HG03095 (cell line): ENCODE data around the gene SULT4A1.

ENCODE experiments used
- ATAC-seq: cut with Tn5 transposase; IDR thresholded peaks from one replicate; pipeline ENCODE4 v1.9.1; 2021; ENCODE audit warnings: moderate library complexity; ENCODE audit not compliant: unreplicated experiment

The SULT4A1 gene

DNA sequence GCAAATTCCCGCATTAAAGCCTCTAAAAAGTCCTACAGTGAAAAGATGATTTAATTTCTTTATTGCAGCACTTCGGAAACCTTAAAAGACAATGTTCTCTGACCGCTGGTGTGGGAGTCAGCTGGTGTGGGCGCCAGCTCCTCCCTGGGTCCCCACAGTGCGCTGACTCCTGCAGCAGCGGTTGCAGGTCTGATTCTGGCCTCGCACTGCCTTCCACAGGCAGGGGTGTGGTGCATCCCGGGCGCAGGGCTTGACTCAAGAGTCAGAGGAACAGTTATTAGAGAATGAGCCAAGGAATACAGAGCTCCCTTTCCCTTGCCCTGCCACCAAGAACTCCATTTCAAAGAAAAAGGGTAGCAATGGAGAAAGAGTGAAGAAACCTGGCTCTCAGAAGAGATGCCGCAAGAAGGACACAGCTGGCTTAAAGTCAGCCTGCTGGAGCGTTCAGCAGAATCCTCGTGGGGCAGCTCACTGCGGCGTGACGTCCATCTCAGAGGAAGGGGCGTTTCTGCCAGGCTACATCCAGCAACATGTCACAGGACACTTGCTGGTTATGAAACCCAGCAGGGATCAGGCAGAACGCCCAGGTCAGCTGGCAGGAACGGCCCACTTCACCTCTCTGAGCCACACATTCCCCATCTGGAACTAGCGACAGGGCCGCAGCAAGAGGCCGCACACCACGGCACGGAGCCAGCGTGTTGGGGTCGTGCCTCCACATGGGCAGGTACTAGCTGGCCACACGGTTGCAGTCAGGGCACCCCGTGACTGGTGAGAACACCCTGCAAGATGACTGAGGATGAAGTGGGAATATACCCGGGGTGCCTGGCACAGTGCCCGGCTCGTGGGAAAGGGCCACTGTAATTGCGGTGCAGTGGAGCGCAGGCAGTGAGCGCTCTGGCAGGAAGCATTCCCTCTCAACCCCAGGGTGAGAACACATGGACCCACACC, 32.1 kb downstream of the SULT4A1 start:
- ATAC-seq: no peak

DNA sequence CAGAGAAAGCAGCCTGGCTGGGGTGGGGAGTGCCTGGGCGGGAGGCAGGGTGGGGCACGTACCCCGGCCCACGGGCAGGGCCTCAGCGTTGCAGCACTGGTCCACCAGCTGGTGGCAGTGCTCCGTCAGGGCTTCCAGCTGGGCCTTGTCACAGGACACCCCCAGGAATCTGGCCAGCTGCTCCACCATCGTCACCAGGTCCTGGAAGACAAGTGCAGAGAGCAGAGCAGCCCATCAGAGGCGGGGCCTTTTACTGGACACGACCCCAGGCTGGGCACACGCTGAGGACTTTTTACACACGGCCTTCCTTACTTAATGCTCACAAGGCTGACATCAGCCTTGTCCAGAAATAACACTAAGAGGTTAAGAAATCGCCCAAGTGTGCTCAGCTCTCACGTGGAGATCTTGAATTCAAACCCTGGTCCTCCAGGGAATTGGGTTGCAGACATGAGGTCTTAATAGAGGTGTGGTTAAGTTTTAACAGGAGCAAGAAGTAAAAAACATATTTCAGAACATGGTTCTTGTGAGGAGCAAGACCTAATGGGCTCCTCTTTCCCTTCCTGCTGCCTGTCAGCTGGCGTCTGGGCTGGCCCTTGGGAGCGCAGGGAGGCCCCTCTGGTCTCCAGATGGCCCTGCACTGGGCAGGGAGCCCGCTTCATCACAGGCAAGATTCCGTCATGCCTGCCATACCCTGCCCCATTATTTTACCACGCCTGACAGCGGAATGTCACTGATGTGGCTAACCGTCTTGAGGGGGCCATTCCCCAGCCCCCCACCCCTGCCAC, 33.1 kb downstream of the SULT4A1 start:
- ATAC-seq: no peak

DNA sequence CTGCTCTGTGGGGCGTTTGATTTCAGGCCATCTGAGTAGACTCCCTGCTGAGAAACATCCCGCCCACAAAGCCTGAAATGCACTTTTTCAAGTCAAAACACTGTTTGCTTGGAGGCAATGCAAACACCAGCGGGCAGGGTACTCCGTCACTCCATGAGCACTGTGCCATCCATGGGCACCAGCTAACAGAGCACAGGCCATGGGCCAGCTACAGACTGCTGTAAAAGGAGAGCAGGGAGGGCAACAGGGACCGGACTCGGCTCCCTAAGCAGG, 33.7 kb downstream of the SULT4A1 start:
- no peak for ATAC-seq

DNA sequence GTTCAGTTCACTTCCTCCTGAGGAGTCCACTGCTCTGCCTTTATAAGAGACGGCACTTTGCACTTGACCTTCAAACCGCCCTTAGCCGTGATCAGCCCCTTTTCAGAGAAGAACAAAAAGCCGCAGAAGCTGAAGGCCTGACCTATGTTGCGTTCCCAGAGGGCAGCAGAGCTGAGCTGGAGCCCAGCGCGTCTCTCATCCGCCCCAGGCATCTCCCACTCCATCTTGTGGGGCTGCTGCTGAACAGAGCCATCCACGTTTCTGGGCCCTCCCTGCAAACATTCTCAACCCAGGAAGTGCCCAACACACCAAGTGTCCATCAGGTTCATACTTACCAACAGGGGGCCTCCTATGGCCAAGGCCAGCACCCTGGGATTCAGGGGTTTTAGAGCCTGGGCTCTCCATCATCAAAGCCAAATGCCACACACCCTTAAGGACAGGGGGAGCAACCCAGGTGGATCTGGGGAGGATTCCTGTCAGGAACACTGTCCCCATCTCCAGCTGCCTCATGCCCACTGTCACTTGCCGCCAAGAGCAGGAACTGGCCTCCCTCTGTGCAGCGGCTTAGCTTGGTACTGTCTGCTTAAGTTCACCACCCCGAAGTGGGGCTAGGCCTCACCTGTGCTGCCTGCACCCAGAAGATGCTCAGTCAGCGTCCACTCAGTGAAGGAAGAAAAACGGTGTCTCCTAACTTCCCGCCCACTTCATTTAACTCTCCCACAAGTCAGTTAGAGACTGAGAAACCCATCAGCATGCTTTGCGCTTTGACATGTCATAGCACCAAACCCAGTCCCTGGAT, 34.2 kb downstream of the SULT4A1 start:
- ATAC-seq: no peak

DNA sequence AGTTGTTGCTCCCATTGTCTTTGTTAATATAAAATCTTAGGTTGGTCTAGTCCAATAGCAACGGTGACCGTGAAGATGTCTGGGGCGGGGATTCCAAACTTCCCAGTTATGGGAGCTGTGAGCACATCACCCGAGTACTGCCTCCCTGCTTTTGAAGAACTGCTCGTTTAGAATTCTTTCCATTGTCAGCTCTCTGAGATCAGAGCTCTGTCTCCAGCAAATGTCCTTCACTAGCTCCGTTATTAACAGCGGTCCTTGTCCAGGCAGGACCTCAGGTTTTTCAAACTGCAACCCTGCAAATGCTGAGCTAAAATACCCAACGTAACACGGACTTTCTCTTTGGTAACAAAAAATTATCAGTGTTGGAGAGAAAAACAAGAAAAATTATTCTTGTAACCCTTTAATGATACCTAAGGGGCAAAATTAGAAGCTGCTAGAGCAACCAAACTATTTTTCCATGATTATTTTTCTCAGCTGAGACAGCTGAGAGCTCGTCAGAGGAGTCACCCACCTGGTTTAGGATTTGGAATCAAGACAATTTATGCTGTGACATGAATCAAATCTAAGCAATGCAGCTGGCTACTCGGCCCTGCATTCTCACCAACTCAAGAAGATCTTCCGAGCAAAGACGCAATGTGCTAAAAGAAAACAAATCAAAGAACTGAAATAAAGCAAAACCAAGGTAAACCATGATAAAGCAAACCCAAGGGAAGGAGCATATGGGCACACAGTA, 35.1 kb downstream of the SULT4A1 start:
- ATAC-seq: no peak

DNA sequence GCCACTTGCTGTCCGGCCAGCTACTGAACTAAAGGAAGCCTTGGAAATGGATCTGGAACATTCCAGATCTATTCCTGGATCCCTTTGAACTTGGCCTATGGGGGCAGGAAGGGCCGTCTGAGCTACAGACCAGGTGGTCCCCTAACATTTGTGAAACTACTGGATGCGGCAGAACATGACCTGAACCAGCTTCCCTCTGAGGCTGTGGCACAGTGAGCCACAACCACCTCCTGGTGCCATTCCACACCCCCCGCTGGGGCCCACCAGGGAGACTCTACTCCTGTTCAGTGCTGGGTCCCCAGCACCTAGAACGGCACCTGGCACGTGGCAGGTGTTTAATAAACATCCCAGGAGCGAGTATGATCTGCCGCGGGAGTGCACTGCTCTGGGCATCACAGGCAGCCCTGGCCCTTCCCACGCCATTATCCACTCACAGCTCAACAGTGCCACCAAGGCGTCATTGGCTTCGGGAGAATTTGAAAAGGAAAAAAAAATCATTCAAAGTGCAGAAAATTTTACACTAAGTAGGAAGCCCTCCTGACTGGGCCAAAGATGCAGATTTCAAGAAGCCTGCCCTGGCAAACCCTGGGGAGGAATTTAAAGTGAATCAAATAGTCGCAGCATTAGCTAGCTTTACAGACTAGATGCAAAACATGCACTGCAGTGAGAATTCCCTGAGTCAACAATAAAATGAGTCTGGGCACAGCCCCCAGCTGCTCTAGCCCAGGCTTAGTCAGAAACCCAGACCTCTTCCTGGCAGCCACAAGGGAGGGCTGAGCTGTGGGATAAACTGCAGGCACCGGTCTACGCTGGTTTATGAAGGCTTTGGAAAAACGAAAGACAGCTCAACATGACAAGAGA, 35.9 kb downstream of the SULT4A1 start:
- ATAC-seq: no peak

DNA sequence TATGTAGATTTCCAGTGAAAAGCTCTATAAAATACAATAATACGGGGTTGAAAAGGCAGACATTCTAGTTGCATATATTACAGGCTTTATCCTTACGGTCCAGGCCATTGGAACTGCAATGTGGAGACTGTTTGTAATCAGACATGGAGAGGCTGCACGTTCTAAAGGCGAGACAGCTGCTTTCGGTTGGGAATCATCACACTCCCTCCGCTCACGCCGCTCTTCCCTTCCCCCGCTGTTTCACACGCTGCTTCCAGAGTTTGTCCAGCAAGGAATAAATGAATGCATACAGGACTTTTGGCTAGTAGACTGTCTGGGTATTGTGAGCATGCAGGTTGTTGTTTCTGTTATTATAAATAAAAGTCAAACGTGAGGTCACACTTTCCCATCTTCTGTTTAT, 36.7 kb downstream of the SULT4A1 start:
- ATAC-seq: no peak

DNA sequence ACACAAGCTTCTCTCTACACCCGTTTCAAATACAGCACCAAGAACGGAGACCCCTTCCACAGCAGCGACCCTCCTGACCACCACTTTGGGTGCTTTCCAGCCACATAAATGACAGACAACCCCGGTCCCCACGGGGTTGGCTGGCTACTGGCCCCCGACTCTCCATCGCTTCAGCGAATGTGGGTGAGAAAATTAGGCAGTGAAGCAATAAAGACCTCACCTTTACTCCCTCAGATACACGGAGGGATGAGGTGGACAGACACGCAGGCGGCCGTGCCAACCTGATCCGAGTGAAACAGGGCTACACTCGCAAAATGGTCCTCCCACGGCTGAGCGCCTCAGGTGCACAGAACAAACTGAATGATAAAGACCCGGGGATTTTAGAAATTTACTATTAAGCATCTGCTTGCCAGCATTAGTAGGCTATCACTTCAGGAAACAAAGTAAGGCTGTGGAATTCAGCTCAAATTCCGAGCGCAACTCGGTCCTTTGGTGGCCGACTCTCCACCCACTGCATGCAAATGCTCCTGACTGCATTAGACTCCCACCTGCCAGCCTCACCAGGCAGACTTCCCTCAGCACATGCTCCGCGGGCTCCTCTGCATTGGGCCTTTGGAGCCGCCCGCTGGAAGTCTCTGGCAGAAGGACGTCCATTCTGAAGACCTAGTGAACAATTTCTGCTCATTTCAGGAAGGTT, 37.4 kb downstream of the SULT4A1 start:
- ATAC-seq: no peak

DNA sequence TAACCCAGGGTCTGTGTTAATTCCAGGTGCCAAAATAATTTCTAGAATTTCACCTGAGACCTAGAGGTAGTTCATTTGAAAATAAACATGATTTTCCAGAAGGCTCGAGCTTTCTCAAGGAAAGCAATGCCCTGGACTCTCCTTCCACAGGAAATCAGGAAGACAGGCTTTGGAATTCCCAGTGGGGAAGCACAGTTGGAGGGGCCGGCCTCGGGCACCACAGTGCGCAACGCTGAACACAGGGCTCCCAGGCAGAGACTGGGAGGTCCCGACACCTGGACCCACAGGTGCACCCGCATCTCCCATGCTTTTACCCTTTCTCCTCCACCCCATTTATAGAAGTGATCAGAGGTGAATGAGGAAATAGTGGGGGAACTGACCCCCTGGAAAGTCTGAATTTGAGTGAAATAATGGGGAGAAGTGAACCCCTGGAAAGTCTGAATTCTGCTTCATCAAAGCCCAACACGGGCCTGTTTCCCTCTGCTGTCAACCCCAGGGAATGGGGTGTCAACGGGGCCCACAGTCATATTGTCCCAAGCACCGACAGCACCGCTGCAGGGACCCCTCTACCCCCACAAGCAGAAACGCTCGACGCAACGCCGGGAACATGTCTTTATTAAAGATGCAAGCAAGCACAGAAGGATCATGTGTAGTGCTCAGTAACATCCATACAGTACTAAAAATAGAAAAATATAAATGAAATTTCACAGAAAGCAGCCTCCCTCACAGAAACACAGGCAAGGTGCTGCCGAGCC, 38.2 kb downstream of the SULT4A1 start:
- ATAC-seq: no peak

DNA sequence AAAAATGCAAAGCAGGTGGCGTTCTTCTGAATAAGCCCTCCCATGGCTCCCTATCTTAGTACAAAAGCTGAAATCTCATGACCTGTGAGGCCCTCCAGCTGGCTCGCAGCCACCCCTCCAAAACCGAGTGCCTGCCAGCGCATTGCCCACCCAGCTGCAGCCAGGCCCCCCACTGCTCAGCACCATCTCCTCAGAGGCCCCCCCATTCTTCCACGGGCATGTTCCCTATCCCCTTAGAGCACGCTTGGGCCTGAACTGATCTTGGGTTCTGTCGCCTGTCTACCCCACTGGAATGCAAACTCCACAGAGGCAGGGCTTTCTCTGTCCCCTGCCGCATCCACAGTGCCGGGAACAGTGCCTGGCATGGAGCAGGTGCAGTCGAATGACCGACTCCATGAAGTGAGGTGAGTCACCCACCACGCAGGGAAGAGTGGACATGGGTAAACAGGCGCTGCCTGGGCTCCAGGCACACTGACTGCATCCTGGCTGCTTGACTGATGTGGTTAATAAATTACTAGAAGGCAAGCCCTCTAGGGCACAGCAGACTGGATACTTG, 38.9 kb downstream of the SULT4A1 start:
- ATAC-seq: no peak

DNA sequence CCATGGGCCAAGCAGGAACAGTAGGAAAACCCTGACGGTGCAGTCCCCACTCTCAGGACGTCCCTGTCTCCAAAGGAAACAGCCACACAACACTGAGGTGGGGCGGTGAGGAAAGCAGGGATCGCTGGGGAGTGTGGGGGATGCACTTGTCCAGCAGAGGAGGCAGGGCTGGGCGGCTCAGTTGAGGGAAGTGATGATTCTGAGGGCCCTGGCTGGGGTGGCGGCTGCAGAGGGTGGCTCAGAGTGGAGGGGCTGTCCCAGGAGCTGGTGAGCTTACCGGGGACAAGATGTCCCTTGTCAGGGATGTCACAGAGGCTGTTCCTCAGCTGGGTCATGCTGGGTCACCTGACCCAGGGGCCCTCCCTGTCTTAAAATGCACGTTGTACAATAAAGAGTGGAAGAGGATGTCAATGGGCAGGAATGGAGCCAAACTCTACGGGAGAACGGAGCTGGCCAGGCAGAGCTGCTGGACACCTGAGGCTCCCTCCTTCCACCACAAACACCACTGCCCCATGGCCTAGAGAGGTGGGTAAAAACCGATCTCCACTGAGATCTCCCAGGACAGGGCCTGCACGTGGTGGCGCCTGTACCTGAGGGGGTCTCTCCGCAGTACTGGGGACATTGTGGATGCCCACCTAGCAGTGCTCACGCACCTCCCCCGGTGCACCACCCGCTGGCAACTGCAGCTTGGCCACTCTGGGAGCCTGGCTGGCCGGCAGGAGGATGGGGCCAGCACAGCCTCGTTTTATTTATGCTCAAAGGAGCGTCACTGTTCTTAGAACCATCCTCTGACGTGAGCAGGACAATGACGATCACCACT, 40.5 kb downstream of the SULT4A1 start:
- no peak for ATAC-seq

DNA sequence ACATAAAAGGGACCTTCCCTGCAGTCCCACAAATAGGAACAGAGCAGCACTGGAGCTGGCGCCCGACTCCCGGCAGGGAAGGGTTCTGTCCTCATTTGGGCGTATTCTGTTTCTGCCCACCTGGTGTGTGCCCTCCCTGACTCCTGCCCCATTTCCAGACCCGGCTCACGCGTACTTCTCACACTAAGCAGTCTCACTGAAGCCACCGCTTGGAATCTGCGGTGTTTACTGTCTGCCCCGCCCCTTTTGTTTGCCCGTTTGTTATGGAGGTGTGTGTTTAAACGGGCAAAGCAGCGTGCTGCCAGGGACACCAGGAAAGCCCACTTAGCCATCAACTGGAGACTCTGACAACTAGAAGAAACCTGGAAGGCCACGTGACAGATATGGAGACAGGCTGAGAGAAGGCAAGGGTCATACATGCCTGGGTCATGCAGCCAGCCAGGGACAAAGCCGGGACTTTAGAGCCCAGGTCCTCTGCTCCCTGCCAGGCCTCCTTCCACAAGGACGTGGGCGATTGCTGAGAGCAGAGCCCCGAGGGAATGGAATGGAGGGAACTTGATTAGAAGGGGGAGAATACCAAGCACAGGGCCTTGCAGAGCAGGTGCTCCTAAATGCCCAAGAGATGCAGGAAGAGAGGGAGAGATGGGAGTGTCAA, 41.5 kb downstream of the SULT4A1 start:
- ATAC-seq: no peak

DNA sequence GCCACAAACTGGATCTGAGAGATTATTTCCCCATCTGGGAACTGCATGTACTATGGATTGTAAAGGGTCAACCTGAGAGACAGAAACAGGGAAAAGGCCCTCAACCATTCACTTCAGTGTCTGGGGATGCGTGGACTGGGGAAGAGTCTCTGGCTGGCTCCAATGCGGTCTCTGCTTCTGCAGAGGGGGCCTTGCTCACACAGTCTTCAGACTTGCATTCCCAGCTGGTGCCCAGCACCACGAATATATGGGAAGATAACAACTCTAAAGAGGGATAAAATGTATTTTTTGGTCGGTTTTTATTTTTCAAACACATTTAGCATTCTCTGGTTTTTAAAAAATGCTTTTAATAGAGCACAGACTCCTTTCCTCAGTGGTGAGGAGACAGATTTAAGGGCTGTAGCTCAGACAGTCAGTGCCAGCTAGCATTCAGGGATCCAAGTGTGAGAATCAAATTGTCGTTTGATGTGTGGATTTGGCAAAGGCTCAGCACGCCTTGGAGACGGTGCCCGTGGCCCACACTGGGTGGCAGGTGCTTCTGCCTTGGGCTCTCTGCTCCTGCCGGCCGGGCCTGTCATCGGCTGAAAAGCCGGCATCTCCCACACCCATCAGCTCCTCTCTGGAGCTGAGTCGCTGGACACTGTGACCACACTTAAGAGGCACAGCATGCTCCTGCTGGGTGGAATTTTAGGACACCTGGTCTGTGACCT, 42.2 kb downstream of the SULT4A1 start:
- ATAC-seq: no peak

DNA sequence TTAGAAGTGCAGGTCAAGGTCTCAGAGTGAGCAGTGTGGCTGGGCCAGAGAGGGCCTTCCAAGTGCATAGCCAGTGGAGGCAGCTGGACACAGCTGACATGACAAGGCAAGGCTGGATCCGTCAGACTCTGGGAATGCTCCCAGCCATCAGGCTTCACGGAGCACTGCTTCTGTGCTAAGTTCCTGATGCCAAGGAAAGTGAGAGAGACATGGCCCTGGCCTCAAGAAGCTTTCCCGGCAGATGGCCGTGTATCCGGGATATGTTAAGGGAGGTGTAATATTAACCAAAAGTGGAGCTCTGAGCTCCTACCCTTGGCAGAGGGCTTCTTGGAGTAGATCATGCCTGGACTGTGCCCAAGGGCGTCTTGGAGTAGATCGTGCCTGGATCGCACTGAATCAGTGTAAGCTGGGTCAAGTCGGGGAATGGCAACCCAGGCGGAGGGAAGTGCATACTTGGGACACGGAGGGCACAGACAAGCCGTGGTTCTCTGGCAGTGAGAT, 42.8 kb downstream of the SULT4A1 start:
- no peak for ATAC-seq

DNA sequence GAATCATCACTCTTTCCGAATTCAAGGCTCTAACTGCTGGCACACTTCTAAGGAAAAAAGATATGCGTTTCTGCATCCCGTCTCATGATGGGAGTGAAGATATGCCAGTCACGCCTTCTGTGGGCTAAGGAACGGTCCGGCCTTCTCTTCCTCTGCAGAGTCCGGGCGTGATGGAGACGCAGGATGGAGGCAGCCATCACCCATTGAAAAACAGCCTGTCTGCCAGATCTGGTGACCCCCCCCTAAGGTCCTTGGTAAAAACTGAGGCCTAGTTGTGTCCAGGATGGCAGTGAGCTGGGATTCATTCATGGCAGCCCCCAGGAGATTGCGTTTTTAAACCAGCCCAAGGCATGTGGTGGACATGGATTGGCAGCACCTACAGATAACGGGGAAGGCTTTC, 43.3 kb downstream of the SULT4A1 start:
- no peak for ATAC-seq

DNA sequence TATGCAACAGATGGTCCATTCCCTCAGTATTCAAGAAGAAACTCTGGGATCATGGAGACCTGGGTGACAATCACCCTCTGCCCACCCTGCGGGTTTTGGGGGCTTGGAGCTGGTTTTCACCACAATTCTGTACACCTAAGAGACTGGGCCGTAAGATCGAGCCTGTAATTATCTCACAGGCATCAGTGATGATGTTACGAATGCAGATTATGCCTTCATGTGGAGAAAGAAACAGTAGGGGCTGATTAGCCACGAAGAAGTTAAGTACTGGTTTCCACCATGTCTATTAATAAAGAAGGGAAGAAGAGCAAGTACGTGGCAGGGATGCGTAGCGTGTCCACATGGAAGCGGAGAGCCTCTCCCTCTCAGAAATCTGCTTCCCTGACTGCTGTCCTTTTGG, 44.9 kb downstream of the SULT4A1 start:
- ATAC-seq: no peak
